MM.1S (cell line): ENCODE results near the gene CHST9.

Experiments
- DNase-seq: peaks from one replicate; pipeline ENCODE4 v3.0.0-alpha.2; 2015
- H2AFZ ChIP-seq: fragments of 300-600 bp; sonication (generic); 2 replicates; pipeline ENCODE4 v1.6.0; 2016; ENCODE audit warnings: antibody characterized with exemption, low read length
- H3F3A ChIP-seq: fragments of 300-600 bp; sonication (generic); 2 replicates; pipeline ENCODE4 v1.6.1; 2016; ENCODE audit warnings: mild to moderate bottlenecking, antibody characterized with exemption, low read length, moderate library complexity, mixed read lengths; ENCODE audit not compliant: insufficient read depth
- H3K27ac ChIP-seq: fragments of 300-600 bp; sonication (generic); 2 replicates; pipeline ENCODE4 v1.5.1; 2016; ENCODE audit warnings: mild to moderate bottlenecking, low read length
- H3K27me3 ChIP-seq: fragments of 300-600 bp; sonication (generic); replicated peaks from 2 replicates; pipeline ENCODE4 v1.6.0; 2016; ENCODE audit warnings: low read length; ENCODE audit not compliant: insufficient read depth
- H3K36me3 ChIP-seq: fragments of 300-600 bp; sonication (generic); replicated peaks from 2 replicates; pipeline ENCODE4 v1.6.1; 2016; ENCODE audit warnings: mild to moderate bottlenecking, low read length, mixed read lengths; ENCODE audit not compliant: insufficient read depth
- H3K4me1 ChIP-seq: fragments of 300-600 bp; sonication (generic); 2 replicates; pipeline ENCODE4 v1.6.1; 2016; ENCODE audit warnings: low read length, mixed read lengths
- H3K4me2 ChIP-seq: fragments of 300-600 bp; sonication (generic); 2 replicates; pipeline ENCODE4 v1.6.0; 2016; ENCODE audit warnings: low read depth, low read length
- H3K4me3 ChIP-seq: fragments of 300-600 bp; sonication (generic); 2 replicates; pipeline ENCODE4 v1.5.1; 2016; ENCODE audit warnings: low read length, mixed read lengths
- H3K79me2 ChIP-seq: fragments of 300-600 bp; sonication (generic); 2 replicates; pipeline ENCODE4 v1.6.1; 2016; ENCODE audit warnings: mixed run types, low read length, mixed read lengths
- H3K9ac ChIP-seq: fragments of 300-600 bp; sonication (generic); 2 replicates; pipeline ENCODE4 v1.6.1; 2016; ENCODE audit warnings: low read length, mixed read lengths
- H3K9me2 ChIP-seq: fragments of 300-600 bp; sonication (generic); replicated peaks from 2 replicates; pipeline ENCODE4 v1.6.1; 2016; ENCODE audit warnings: mild to moderate bottlenecking, low read length, mixed read lengths; ENCODE audit not compliant: insufficient read depth
- H3K9me3 ChIP-seq: fragments of 300-600 bp; sonication (generic); replicated peaks from 2 replicates; pipeline ENCODE4 v1.6.1; 2016; ENCODE audit warnings: mild to moderate bottlenecking, low read length, mixed read lengths; ENCODE audit not compliant: insufficient read depth
- H4K20me1 ChIP-seq: fragments of 300-600 bp; sonication (generic); 2 replicates; pipeline ENCODE4 v1.6.1; 2016; ENCODE audit warnings: mild to moderate bottlenecking, low read length, moderate library complexity, mixed read lengths; ENCODE audit not compliant: insufficient read depth
- CTCF ChIP-seq: fragments of 300-600 bp; sonication (generic); IDR thresholded peaks from 2 replicates; pipeline ENCODE4 v1.5.1; 2016; ENCODE audit warnings: antibody characterized with exemption, low read length, mixed read lengths
- EZH2 ChIP-seq: fragments of 300-600 bp; sonication (generic); optimal IDR thresholded peaks from 2 replicates; pipeline ENCODE3; 2017; ENCODE audit warnings: low read depth, mild to moderate bottlenecking, antibody characterized with exemption, low read length, mixed read lengths
- EZH2phosphoT487 ChIP-seq: fragments of 300-600 bp; sonication (generic); IDR thresholded peaks from 2 replicates; pipeline ENCODE4 v1.6.1; 2018; ENCODE audit warnings: antibody characterized with exemption, low read length

Gene CHST9

GRCh38 chr18:26993568-26993967 is 191.5 kb downstream of the CHST9 start:
- Histone ChIP-seq H3K9me2 (no peaks in the 10 kb centered on the region), H3K4me2 (peak overlapping the region; percentile 14; the same call in 1 of the 2 replicates), H3F3A (no peaks in the 10 kb centered on the region), H3K9ac (no peak overlapping the region), H3K27ac (no peak overlapping the region), H3K27me3 (no peaks in the 10 kb centered on the region), H2AFZ (no peak overlapping the region; the same call in 1 of the 2 replicates), H3K79me2 (no peaks in the 10 kb centered on the region), H4K20me1 (no peaks in the 10 kb centered on the region), H3K4me3 (no peak overlapping the region), H3K4me1 (peaks cover 4% of the 10 kb centered on the region; the same call in 1 of the 2 replicates), H3K9me3 (no peaks in the 10 kb centered on the region), H3K36me3 (no peaks in the 10 kb centered on the region)
- DNase-seq = peak; percentile 14
- TF ChIP-seq EZH2 (no peak), CTCF (no peak), EZH2phosphoT487 (no peak)

- H3K36me3 ChIP-seq = no peaks in the 10 kb centered on the region
- DNase-seq = no peak
- no peaks in the 10 kb centered on the region for H4K20me1 ChIP-seq
- no peak overlapping the region for H3K9ac ChIP-seq
- 0 out of 2 replicates have a peak overlapping the region, but pooled peaks have one; percentile 14 for H3K4me2 ChIP-seq
- no peaks in the 10 kb centered on the region for H3K27me3 ChIP-seq
- H3K9me3 ChIP-seq = no peaks in the 10 kb centered on the region
- peaks cover 4% of the 10 kb centered on the region; the same call in 1 of the 2 replicates for H3K4me1 ChIP-seq
- no peaks in the 10 kb centered on the region for H3K9me2 ChIP-seq
- no peak overlapping the region for H3K27ac ChIP-seq
- no peak overlapping the region for H2AFZ ChIP-seq
- no peak for TF ChIP-seq EZH2phosphoT487
- no peak for TF ChIP-seq CTCF
- no peak for TF ChIP-seq EZH2
- no peaks in the 10 kb centered on the region for H3F3A ChIP-seq
- no peaks in the 10 kb centered on the region for H3K79me2 ChIP-seq
- no peak overlapping the region for H3K4me3 ChIP-seq
Observed at GRCh38 chr18:26992926-26993325, 192.2 kb downstream of the CHST9 start.

- Histone ChIP-seq H3K27ac (no peak overlapping the region), H3K27me3 (no peaks in the 10 kb centered on the region), H3F3A (no peaks in the 10 kb centered on the region), H3K9me2 (no peaks in the 10 kb centered on the region), H3K9ac (no peak overlapping the region), H3K4me2 (no peak overlapping the region), H3K4me3 (no peak overlapping the region), H3K9me3 (no peaks in the 10 kb centered on the region), H3K4me1 (peaks cover 4% of the 10 kb centered on the region; the same call in 1 of the 2 replicates), H3K79me2 (no peaks in the 10 kb centered on the region), H2AFZ (no peak overlapping the region), H4K20me1 (no peaks in the 10 kb centered on the region), H3K36me3 (no peaks in the 10 kb centered on the region)
- DNase-seq = no peak
- no peak for TF ChIP-seq EZH2phosphoT487
- no peak for TF ChIP-seq EZH2
- no peak for TF ChIP-seq CTCF
Observed at GRCh38 chr18:26989842-26990241, 195.3 kb downstream of the CHST9 start.
